Stromal cell of bone marrow (primary cell): Measurements from ENCODE around the gene HOXA1.

Source experiments
- DNase-seq: peaks from one replicate; pipeline ENCODE4 v3.0.0-alpha.2; 2012; ENCODE audit warnings: low read depth

HOXA1 gene

DNA sequence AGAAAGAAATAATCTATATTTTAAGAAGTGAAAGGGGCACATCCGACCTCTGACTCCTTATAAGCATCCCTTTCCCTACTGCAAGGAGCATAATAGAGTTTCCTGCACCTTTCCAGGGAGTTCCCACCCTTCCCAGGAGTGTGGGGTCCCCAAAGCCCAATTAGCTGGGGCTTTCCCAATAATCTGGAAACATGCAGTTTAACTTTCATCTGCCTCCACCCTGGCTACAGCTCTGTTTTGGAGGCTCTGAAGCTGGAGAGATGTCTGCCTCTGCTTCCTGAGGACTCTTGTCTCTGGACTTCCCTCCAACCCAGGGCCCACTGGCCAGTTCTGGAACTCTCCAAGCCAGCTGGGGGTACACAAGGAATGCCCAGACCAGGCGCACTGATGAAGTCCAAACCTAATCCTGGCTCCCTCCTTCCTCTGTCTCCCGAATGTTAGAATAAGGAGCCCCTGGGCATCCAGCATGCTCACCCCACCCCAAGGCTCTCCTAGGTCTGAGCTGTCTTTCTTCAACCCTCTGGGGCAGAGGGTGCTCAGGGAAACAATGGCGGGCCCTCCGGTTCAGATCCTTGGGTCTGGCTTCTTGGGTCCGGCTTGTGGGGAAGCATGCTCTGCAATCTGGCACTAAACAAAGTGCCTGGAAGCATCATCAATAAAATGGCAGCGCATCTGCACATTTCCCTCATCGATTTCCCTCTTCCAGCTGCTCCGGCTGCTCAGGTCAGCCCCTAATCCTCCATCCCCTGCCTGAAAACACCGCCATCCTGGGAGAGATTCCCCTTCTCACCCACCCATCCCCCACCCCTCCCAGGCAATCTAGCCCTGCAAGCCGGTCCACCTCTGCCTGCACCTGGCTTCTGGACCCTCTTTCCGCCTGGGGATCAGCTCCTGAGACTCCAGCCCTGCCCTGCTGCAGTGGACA, 21.4 kb upstream of the HOXA1 start:
- DNase-seq, result no peak

DNA sequence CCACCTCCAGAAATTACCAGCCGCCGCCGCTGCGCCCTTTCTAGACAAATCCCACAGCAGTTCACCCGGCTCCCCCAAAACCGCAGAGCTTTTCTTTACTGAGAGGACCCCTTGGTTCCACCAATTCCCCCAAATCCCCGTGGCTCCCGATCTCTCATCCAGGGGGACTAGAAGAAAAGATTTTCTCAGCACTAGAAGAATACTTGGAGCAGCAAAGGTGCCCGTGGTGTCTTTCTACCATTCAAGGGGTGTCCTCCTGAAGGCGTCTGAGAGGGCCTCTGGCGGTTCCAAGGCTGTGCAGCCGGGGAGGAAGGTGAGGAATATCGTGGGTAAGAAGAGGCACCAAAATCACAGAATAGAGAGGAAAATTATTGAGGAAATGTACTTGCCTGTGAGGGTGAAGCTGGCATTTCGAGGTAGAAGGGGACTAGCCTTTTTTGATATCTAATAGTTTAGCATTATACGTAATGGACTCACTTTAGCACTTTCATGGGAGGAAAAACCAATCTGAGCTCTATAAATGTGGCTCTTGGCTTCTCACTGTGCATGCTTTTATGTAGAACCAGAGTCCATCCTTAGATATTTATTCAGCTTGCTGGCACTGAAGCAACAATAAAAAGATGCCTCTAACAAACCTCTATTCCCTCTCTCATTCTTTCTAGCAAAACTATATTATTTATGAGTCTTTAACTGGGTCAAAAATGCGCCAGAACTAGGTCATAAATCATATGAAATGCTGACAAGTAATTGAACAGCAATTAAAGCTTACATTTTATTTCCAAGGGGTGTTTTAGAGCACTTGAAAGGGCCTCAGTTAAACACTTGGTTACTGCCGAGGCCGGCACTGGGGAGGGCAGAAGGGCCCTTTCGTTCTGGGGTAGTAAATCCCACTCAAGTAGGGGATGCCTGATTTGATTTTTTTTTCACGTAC, 20.5 kb upstream of the HOXA1 start:
- no peak for DNase-seq

DNA sequence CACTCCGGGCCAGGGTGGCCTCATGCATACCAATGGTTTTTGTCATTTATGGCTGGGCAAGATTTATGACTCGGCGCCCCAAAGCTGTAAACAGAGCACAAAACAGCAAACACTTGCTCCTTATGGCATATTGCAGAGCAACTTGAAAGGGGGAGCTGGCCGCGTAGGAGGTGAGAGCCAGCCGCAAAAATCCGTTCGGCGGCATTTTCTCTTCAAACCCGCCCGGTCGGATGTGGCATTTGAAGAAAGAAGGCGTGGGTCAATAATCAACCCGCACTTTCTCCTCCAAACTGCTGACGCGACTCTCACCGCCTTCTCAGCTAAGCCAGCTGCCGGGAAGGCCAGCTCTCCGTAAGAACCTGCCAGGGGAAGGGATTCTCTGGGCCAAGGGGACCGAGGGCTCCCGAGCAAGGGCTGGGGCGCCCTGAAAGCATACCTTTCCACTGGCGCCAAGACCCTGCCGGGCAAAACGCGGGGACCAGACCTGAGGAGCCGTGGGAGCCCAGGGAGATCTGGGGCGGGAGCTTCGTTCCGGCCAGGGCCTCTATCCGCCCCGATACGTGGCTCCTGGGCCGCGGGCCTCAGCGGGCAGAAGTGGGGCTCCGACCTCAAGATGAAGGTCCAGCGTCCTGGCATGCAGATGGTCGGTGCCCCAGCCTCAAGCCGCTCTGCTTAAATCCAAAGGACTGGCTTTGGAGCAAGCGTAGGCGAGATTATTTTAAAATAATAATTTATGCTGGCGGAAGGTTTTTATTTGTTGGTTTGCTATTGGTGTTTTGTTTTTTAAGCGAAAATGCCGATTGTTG, 19.6 kb upstream of the HOXA1 start:
- DNase-seq, result no peak

DNA sequence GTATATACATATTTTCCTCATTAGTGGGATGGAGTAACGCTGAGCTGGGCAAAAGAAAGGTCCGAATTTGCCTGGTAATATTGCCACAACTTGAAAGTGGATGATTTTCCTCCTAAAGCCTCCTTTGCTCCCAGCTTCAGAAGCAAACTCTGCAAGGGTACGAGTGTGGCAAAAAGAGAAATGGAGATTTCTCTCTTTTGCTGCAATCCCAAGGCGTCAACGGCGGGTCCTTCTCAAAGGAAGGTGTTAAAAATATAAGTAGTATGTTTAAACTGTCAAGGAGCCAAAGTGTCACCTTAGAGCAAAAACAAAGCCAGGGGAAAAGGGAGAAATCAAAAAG, 19.1 kb upstream of the HOXA1 start:
- DNase-seq, result no peak

DNA sequence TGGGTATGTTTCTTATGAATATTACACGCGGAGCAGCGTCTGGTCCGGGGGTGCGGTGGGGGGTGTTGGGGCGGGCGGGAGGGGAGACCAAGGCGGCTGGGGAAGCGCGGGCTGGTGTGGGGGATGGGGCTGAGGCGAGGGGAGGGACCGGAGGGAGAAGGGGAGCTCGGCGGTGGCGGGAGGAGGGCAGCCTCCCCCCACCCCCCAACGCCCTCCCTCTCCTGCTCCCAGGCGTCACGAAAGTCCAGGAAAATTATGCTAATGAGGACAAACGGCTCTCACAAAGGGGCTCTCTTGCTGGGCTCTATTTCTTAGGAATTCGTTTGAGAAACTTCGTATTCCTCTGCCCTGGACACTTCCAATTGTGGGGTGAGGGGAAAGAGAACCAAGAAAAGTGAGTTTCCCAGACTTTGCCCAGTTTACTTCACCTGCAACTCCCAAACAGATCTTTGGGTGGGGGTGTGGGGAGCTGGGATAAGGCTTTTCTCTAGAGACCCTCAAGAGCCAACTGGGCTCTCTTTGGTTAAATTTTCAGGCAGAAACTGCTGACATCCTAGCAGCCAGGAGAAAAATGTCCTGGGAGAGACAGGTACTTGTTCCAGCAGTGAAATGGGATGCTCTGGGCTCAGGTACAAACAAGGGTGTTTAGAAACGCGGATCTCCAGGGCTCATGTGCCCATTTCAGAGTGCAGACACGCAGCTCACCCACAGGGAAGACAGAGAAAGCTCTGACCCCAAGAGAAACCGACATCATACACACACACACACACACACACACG, 18.4 kb upstream of the HOXA1 start:
- DNase-seq, result no peak

DNA sequence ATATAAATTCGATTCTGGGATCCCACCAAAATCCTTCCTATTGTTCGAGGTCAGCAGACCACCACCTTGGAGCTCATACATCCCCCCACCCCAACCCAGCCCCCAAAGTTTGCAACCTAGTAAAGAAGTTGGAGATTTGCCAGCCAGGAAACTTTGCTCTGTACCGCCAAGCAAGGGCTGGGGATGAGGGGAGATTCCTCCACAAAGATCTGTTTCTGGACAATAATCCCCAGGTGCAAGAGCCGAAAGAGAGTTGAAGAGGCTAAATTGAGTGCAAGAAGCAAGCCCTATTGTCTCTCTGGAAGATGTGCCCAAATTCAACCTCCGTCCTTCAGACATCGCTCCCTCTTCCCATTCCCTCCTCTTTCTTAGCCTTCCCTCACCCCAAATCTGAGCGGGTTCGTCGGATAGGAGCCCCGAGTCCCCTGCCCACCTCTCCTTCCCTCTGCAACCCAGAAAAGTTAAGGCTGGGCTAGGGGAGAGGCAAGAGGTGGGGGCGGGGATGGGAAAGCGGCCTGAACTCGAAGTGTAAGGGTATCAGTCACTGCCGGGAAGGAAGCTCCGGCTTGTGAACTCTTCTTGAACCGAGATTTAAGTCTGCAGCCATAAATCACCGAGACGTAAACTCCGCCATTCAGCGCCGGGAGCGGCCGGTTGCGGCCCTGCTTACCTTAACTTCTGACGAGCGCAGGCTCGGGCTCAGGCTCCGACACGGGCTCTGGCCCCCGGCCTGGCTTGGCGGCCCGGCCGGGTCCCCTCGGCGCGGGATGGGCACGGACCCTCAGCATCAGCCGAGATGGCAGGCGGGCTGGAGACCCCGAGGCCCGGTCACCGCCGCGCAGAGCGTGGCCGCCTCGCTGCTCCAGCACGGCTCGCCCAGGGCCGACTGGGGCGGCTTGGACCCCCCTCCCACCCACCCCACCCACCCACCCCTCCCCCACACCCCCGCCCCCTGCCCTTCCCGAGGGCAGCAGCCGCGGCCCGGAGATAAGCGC, 17.5 kb upstream of the HOXA1 start:
- DNase-seq, result peak; percentile 68

DNA sequence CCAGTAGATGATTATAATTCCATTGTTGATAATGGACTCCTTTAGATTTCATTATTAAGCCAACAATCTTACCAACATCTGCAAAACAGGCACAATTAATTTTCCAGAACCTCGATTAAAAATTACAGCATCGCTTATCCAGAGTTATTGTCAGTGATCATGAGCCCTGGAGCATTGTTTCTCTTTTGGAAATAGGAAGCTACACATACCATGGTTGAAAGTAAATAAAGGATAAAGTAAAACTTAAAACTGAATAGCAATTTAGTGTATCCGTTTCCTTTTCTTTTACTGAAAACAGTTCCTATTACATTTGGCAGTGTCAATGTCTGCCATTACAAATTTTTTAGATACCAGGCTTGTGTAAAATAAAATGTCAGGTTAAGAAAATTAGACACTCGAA, 16.6 kb upstream of the HOXA1 start:
- DNase-seq, result no peak

DNA sequence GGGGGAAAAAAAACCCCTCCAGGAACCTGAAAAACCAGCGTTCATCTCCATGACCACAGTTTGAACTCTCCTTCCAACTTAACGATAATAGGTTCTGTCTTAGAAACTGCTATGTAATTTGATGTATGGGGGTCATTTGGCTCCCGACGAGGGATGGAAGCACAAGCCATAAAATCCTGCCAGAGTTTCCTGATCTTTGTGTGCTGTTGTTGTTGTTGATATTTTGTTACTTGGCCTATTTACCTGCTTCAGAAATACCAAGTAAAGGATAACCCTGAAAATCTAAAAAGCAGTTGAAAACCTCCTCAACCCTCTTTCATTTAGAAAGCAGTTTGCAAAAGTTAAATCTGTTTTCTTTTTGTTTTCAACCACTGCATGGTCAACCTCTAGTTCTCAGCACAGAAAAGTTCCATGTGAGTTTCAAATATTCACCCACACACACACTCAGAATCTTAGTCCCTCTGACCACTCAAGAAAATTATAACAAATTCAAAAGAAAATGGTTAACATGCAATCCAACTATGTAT, 16.0 kb upstream of the HOXA1 start:
- no peak for DNase-seq

DNA sequence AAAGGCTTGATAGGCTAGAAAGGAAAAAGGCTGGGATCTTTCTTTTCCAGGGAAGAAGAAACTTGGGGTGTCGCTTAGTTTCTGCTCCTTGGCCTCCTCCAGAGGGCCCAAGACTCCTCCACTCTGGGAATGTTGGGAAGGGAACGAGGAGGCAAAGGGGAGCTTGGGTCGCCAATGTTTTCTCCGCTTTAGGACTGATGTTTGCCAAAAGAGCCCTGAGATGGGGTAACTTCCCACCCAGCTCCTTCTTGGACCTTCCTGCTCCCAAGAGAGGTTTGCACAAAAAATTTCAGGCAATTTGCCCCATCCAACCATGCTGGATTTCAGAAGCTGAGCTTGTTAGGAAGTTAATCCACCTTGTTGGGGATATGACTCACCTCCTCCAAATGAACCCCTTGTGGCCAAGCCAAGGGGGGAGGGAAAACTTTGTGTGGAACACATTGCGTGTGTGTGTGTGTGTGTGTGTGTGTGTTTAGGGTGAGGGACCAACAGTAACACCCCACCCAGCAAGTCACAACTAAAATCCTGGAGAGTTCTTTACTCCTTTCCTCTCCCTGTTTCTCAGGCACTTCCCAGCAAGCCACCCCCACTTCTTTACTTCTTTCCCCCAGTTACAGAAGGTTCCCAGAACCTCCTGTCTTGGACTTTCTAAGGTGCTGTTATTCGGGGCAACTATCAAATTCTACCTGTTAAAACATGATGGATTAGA, 15.4 kb upstream of the HOXA1 start:
- peak; percentile 88 for DNase-seq

DNA sequence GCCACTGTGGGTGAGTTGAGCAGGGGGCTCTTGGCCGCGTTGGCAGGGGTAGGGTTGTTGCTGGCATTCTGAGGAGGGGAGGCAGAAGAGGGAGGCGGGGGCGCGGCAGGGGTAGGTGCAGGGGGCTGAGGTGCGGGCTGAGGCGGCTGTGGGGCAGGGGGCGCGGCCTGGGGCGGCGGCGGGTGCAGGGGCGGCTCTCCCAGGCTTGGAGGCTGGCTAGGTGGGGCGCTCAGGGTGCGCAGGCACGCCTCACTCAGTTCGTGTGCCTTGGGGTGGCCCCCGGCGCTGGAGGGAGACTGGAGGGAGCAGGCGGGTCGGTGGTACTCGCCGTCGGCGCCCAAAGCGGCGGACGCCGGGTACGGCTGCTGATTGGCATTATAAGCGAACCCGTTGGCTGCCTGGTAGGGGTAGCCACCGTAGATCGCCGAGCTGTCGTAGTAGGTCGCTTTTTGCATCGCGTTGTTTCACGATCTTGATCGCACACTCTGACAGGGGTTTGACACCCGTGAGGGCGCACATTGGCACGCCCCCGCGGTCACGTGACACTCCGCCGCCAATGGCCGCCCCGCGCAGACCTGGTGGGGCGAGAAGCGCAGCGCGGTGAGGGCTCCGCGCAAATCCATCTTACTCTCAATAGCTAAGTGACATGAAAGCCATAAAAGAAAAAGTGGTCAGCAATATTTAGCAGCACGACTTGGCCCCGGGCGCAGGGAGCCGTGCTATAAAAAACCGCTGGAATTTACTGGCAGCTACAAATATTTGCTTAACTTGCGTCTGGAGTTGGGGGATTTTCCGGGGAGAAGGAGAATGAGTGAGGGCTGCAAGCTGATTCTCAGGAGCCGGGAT, 14.6 kb upstream of the HOXA1 start:
- peak; percentile 73 for DNase-seq

DNA sequence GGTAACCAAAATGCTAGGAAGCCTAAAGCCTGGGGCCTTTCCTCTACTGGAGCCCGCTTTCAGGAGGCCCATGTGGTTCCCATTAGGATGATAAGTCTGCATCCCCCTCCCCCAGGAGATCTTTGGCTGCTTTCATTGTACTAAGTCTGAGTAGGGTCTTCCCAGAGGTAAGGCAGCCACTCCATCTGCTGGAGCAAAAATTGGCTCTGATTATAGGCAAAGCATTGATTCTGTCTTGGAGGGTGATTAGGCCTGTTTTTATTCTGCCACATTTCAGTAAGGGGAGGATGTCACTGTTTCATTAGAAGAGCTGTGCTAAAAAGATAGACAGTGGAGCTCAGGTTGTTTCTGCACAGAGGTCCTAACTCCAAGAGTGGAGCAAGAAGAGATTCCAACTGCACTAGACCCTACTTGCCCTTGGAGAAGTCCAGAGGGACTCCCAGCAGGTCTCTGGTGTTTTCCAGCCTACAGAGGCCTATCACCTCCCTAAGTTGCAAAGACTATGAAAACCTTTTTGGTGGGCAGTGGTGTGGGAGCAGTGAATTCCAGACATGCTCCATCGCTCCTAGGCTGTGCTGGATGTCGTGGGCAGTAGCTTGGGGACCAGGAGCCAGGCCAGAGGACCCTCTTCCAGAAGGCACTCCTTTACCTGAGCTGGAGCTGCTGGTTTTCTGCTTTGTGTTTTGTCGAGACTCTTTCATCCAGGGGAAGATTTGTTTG, 13.8 kb upstream of the HOXA1 start:
- no peak for DNase-seq

DNA sequence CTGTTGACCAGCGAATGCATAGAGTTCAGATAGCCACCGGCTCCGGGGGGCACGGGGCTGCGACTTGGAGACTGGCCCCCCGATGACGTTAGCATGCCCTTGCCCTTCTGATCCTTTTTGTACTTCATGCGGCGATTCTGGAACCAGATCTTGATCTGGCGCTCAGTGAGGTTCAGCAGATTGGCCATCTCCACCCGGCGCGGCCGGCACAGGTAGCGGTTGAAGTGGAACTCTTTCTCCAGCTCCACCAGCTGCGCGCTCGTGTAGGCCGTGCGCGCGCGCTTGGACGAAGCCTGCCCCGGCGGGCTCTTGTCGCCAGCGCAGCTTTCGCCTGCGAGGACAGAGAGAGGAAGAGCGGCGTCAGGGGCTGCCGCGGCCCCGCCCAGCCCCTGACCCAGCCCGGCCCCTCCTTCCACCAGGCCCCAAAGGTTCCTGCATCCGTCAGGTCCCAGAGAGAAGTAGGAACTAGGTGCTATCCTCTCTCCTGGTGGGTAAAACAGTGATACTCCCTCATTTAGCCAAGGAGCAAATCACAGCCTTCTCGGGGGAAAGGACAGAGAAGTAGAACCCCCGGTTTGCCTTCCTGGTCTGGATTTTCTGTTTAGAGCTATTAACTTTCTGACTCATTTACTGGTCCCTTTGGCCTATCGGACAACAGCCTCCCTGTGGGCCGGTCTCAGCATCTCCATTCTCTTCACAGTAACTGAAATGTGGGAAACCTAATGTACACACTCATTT, 12.8 kb upstream of the HOXA1 start:
- no peak for DNase-seq

DNA sequence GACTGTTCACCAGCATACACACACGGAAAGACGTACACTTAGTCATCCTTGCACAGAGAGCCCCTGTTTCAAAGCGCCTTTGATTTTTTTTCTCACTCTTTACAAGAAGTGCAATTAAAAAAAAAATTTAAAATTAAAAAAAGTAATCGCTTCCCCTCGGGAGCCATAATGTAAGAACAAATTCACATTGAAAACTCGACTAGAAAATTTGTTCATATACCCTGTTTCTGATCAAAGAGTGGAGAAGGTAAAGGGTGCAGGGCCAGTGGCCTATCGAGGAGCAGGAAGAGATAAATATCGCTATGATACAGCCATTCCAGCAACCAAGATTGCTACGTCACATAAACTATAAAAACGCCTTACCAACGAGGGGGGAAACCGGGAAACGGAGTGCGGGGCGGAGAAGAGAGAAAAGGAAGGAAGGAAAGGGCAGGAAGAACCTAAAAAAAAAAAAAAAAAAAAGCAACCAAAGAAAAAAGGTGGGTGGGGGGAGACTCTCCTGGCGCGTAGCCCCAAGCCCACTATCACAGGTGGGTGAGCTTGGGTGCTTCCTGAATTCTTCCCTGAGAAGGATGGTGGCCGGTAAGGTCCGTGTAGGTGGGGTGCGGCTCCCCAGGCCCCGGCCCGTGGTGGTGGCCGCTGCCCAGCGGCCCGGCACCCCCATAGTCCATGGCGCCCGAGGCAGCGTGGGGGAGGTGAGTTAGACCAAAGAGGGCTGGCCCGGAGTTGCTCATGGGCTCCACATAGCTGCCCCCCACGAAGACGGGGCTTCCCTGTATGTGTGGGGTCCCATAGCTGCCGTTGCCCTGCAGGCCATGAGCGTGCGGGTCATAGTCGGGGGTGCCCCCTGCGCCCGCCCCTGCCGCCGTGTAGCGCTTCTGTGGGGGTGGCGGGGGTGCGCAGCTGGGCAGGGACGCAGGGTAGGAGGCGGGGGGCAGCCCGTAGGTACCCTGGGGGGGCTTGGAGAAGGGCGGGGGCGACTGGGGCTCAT, 11.9 kb upstream of the HOXA1 start:
- DNase-seq, result no peak

DNA sequence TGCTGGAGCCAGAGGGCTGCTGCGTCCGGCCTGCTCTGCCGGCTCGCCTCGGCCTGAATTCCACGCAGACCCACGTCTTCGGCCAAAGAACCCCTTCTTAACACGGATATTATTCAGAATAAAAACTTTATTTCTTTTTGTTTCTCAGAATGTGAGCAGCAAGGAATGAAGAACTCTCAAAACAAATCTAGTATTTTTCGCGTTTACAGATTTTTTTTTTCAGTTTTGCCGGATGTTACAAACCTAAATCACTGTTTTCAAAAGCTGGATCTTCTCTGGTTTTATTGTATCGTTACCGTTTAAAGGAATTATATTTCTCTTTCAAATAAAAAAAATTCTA, 11.1 kb upstream of the HOXA1 start:
- no peak for DNase-seq

DNA sequence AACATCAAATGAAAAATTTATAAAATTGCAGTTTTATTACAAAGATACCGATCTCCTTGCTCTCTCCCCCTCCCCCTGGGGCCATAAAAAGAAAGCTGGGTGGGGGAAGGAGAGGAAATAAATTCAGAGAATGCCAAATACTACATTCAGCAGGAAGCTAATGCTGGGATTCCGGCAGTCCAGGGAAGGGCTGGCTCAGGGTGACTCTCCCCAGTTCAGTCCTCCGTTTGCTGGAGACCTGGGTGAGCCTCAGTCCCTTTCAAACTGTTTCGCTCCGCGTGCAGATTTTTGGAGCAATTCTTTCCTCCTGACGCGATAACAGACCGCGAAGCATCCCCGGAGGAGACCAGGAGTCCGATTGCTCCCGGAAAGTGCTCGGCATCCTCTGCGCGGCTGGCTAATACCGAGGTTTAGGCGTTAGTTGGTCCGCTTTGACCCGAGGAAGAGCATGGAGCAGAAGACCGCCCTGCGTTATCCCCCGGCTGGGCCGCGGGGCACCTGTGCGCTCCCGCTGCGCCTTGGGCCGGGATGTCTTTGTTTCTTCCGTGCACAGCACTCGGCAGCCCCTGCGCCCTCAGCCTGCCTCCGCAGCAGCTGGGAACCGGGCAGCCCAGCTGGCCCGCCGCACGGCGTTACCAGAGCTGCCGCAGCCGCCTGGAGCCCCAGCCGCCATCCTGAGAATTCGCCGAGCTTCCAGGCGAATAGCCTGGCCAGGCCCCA, 10.5 kb upstream of the HOXA1 start:
- DNase-seq, result no peak
